ENCODE data around the gene ROBO3.

DNA sequence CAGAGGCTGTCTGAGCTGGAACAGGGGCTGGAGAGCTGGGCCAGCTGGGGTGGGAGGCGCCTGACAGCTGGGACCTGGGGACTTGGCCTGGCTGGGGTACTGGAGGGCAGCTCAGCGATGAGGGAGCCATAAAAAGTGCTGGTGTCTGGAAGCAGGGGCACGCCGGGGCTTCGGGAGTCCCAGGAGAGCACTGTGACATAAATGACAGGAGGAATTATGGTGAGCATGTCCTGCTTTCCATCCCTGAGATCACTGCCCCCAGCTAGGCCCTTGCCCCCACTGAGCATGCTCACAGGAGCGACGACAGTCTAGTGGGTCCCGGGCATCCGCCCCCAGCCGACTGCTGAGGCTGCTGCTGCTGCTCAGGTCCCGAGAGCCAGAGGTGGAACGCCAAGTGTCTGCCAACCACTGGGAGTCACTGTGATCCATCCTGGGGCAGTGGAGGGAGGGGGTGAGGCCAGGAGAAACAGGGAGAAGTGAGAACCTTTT lies 26.2 kb downstream of the ROBO3 start:
- TF ChIP-seq, protein P1, sequence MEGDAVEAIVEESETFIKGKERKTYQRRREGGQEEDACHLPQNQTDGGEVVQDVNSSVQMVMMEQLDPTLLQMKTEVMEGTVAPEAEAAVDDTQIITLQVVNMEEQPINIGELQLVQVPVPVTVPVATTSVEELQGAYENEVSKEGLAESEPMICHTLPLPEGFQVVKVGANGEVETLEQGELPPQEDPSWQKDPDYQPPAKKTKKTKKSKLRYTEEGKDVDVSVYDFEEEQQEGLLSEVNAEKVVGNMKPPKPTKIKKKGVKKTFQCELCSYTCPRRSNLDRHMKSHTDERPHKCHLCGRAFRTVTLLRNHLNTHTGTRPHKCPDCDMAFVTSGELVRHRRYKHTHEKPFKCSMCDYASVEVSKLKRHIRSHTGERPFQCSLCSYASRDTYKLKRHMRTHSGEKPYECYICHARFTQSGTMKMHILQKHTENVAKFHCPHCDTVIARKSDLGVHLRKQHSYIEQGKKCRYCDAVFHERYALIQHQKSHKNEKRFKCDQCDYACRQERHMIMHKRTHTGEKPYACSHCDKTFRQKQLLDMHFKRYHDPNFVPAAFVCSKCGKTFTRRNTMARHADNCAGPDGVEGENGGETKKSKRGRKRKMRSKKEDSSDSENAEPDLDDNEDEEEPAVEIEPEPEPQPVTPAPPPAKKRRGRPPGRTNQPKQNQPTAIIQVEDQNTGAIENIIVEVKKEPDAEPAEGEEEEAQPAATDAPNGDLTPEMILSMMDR (IDR thresholded peaks at IDR 0.05): no peak
- TF ChIP-seq EZH2 (IDR thresholded peaks at IDR 0.05; ENCODE audit: borderline replicate concordance, insufficient read depth, low read depth, low read length, poor library complexity, severe bottlenecking): no peak
